Measurements from ENCODE around the gene MYOZ1. TPM values are rescaled to one million over a fixed set of nuclear protein-coding genes. Genes with fewer than 3 reads are reported as not detected.
"Not testable (repeated sequence)": the region's sequence is repeated elsewhere in the genome, so short reads cannot be mapped to it uniquely, and the experiment has no call there.

Gene MYOZ1, protein sequence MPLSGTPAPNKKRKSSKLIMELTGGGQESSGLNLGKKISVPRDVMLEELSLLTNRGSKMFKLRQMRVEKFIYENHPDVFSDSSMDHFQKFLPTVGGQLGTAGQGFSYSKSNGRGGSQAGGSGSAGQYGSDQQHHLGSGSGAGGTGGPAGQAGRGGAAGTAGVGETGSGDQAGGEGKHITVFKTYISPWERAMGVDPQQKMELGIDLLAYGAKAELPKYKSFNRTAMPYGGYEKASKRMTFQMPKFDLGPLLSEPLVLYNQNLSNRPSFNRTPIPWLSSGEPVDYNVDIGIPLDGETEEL
- not detected for total RNA-seq

DNA sequence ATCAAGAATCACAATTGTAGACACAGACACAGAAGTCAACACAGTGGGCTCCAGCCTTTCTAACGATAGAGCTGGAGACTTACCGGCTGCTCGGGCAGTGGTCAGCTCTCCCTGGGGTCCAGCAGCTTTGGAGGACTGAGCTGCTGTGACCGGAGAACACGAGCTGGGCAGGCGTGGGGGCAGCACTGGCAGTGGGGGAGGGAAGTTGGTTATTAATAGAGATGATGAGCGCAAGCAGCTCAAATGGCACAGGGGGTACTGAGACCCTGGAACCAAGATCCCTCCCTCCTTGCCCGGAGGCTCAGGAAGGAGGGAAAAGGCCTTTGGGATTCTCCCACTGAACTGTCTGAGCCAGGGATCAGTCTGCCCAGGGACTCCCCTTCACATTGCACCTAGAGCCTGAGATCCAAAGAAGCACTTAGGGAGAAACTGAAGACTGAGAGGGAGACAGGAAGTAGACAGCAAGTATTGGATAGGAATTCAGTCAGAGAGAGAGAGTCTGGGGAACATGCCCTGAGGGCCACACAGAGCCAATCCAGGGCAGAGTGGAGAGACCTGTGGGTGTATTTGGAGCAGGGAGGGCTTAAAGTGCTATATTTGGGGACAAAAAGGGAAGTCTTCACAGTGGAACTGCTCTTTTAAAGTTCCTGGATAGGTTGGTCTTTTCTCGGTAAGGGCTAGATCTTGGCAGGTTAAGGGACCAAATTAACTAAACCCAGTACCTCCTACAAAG is at the start of gene MYOZ1:
MYOZ1 (minus strand) TSS at position 147 of the 733 bp plus-strand sequence. CDS start 1,457 bp downstream, outside the sequence.
- Histone ChIP-seq H3K27ac (no peak within 1 kb of the TSS), H3K36me3 (no peaks in the 10 kb centered on the region), H3K27me3 (no peaks in the 10 kb centered on the region), H3K4me3 (no peak within 1 kb of the TSS), H3K4me1 (peaks cover 0 to 8% (median 0%) of the 10 kb centered on the region in 3 donors), H3K9me3 (no peaks in the 10 kb centered on the region)
- 41 to 100% methylated on average over 1 to 3 of the region's 9 CpGs for WGBS, 2 donors (ENCODE audit: low coverage in 1 of 2)
- no peak for ATAC-seq
- TF ChIP-seq, protein P1, sequence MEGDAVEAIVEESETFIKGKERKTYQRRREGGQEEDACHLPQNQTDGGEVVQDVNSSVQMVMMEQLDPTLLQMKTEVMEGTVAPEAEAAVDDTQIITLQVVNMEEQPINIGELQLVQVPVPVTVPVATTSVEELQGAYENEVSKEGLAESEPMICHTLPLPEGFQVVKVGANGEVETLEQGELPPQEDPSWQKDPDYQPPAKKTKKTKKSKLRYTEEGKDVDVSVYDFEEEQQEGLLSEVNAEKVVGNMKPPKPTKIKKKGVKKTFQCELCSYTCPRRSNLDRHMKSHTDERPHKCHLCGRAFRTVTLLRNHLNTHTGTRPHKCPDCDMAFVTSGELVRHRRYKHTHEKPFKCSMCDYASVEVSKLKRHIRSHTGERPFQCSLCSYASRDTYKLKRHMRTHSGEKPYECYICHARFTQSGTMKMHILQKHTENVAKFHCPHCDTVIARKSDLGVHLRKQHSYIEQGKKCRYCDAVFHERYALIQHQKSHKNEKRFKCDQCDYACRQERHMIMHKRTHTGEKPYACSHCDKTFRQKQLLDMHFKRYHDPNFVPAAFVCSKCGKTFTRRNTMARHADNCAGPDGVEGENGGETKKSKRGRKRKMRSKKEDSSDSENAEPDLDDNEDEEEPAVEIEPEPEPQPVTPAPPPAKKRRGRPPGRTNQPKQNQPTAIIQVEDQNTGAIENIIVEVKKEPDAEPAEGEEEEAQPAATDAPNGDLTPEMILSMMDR (IDR thresholded peaks at IDR 0.05): no peak
- TF ChIP-seq POLR2AphosphoS5 (IDR thresholded peaks at IDR 0.05) (no peak), EP300 (IDR thresholded peaks at IDR 0.05) (no peak), POLR2A (IDR thresholded peaks at IDR 0.05) (no peak)

DNA sequence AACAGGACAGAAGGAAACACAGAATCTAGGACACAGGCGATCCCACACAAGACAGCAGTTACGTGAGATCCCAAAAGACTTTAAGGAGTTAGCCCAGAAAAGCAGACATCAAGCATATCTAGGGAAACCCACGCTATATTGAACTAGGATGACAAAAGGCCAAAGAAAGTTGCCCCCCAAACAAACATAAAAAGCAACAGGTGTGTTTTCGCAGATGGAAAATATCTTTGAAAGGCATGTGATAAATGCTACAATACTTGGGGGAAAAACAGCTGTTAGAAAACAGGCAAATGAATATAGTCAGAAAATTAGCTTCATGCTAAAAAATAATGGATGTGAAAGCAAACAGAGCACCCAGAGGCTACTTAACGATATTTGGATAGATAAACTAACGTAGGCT is 49.5 kb upstream of the MYOZ1 start:
- not testable (repeated sequence) for H3K4me3 ChIP-seq, H3K27ac ChIP-seq, H3K9me3 ChIP-seq, H3K4me1 ChIP-seq, ATAC-seq, H3K27me3 ChIP-seq
- 73 to 88% methylated on average over 4 to 6 of the region's 6 CpGs for WGBS, 2 donors (ENCODE audit: low coverage in 1 of 2)
- H3K36me3 ChIP-seq: peaks cover 0 to 20% of the 10 kb centered on the region in 2 donors

DNA sequence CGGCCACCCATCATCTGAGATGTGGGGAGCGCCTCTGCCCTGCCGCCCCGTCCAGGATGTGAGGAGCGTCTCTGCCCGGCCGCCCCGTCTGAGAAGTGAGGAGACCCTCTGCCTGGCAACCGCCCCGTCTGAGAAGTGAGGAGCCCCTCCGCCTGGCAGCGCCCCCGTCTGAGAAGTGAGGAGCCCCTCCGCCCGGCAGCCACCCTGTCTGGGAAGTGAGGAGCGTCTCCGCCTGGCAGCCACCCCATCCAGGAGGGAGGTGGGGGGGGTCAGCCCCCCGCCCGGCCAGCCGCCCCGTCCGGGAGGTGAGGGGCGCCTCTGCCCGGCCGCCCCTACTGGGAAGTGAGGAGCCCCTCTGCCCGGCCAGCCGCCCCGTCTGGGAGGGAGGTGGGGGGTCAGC is 48.3 kb upstream of the MYOZ1 start:
- not testable (repeated sequence) for H3K4me3 ChIP-seq, ATAC-seq, H3K9me3 ChIP-seq, H3K27me3 ChIP-seq, H3K27ac ChIP-seq, H3K4me1 ChIP-seq
- peaks cover 0 to 24% of the 10 kb centered on the region in 2 donors for H3K36me3 ChIP-seq
- no CpG with 5 or more reads among the region's 28 CpGs for WGBS, 2 donors (ENCODE audit: low coverage in 1 of 2)

DNA sequence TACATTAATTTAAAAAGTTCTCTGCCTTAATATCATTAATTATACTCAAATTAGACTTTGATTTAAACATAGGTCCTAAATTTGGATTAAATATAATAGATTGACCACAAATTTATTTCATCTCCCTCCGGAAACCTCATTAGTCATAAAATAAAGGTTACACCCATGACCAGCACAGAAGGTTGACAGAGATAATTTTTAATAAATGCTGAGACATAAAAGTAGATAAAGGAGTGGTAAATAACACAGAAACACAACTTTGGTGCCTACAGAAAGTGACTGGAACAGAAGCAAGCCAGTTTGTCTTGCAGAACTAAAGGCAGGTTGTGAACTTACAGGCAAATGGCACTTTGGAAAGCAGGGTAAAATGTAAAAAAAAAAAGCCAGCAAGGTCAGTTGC is 46.4 kb upstream of the MYOZ1 start:
- 46 to 69% methylated on average over 1 of the region's 1 CpG for WGBS, 2 donors (ENCODE audit: low coverage in 1 of 2)

DNA sequence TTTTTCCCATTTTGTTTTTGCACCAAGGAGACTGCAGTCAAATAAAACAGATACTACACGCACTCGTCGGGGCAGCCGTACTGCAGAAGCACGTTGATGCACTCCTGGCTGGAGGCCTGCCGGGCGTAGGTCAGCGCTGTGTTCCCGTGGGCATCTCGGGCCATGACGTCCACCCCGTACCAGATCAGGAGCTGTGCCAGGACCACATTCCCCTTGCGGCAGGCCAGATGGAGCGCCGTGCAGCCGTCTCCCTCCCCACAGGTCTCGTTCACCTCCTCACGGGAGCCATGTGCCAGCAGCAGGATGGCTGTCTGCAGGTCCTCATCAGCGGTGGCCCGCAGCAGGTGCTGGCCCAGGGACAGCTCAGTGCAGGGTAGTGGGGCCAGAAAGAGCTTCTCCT is 33.3 kb upstream of the MYOZ1 start:
- H3K27me3 ChIP-seq, H3K4me1 ChIP-seq, H3K9me3 ChIP-seq, H3K36me3 ChIP-seq, ATAC-seq, H3K4me3 ChIP-seq, H3K27ac ChIP-seq: not testable (repeated sequence)
- 100% methylated on average over 1 of the region's 20 CpGs; no CpG with 5 or more reads in 1 of the 2 donors for WGBS, 2 donors (ENCODE audit: low coverage in 1 of 2)

More for the DNA sequence above, 46.4 kb upstream of the MYOZ1 start:
- peaks cover 0 to 13% of the 10 kb centered on the region in 2 donors for H3K36me3 ChIP-seq
- H3K27me3 ChIP-seq, ATAC-seq, H3K9me3 ChIP-seq, H3K27ac ChIP-seq, H3K4me3 ChIP-seq, H3K4me1 ChIP-seq: not testable (repeated sequence)

DNA sequence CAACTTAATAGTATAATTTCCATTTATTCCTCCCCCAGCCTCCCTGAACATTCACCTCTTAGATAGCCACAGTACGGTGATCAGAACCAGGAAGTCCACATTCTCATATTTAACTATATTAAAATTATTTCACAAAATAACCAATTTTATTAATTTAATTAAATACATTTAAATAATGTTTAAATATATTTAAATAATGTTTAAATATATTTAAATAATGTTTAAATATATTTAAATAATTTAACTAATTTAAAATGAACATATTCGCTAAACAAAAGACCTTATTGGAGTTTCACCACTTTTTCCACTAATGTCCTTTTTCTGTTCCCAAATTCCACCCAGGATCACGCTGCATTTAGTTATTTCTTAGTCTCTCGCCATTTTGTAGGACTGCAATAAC is 27.1 kb upstream of the MYOZ1 start:
- not testable (repeated sequence) for ATAC-seq, H3K36me3 ChIP-seq, H3K27ac ChIP-seq, H3K9me3 ChIP-seq, H3K4me1 ChIP-seq, H3K4me3 ChIP-seq, H3K27me3 ChIP-seq
- WGBS, 2 donors (ENCODE audit: low coverage in 1 of 2): 90% methylated on average over 2 of the region's 4 CpGs; no CpG with 5 or more reads in 1 of the 2 donors

DNA sequence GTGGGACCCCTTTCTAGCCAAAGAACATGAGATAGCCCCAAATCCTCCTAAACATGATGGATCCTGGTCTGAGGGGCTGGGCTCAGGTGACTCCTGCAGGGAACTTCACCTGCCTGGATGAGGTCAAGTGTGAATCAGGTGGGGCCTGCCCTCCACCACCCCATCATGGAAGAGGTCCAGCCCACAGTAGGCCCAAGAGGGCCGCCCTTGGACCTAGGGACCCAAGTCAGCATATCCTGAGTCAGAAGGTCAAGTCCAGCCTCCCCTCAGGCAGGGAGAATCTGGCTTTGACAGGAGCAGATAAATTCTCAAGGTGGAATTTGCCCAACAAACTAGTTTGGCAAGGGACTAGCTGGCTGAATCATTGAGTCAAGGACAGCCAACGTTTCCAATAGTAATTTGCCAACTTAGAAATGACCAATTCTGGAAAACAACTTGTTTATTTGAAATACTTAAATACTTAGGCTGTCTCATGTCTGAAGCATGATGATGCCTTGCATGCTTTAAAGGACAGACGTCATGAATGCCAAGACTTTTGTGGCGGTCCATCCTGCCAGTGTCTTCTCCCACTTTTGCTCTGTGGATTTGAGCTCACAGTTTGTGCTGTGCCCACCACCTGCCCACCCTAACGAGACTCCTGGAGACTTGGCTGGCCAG is 25.0 kb upstream of the MYOZ1 start:
- ATAC-seq: not testable (repeated sequence)
- 0 to 40% methylated on average over 1 of the region's 5 CpGs for WGBS, 2 donors (ENCODE audit: low coverage in 1 of 2)

DNA sequence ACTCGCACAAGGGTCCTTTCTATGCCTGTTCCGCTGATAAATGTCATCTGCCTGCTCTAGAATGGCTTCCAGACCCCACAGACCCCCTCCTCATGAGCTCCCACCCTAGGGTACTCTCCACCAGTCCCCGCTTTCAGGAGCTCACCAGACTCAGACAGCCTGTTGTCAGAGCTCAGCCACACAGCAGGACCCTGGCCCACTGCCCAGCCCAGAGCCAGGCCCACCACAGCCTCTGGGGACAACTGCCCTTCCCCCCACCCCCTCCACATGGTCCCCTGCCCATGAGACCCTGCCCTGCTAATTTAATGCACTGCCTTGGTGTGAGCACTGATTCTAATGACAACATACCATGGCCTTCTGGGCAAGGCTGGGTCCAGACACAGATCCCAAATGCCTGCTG is 24.3 kb upstream of the MYOZ1 start:
- 73% methylated on average over 2 of the region's 3 CpGs; no CpG with 5 or more reads in 1 of the 2 donors for WGBS, 2 donors (ENCODE audit: low coverage in 1 of 2)
- not testable (repeated sequence) for H3K27ac ChIP-seq, H3K36me3 ChIP-seq, H3K4me3 ChIP-seq, H3K4me1 ChIP-seq, H3K27me3 ChIP-seq, ATAC-seq, H3K9me3 ChIP-seq

More for the DNA sequence above, 25.0 kb upstream of the MYOZ1 start:
- H3K27ac ChIP-seq, H3K4me1 ChIP-seq, H3K36me3 ChIP-seq, H3K27me3 ChIP-seq, H3K9me3 ChIP-seq, H3K4me3 ChIP-seq: not testable (repeated sequence)

DNA sequence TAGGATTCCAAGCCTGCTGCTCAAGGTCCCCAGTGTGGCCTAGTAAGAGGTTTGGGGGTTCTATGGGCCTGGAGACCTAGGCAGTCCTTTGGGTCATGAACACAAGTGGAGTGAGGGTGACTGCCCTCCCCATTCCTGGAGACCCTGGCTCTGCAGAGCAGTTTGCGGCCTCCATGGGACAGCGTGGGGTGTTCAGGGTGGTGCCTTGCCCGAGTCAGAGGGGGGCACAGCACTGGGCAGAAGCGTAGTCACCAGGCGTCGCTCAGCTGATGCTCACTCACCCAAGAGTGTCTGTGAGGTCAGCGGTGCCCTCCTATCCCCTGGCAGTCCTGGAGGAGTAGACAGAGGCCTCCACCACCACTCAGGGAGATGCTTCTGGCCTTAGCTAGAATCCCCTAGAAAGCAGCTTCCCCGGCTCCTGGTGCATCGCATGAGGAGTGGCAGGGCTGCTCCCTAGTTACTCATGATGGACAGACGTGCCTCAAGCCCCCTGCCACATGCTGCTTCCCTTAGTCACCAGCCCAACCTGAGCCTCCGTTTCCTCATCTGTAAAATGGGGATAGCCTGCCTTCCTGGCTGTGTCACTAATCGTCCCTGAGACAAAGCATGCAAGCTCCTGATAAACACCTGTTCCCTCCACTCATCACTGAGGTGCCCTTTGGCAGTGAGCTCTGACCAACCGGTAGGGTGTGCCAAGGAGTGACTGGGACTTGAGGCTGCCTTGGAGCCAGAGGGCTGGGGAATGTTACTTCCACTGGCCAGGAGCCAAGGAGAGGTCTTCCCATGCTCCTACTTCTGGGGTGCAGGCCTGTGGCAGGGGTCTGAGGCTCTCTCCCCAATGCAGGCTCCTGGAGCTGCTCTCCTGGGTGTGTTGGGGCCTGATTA is 23.1 kb upstream of the MYOZ1 start:
- 100% methylated on average over 1 of the region's 13 CpGs; no CpG with 5 or more reads in 1 of the 2 donors for WGBS, 2 donors (ENCODE audit: low coverage in 1 of 2)
- H3K9me3 ChIP-seq, H3K27me3 ChIP-seq, H3K27ac ChIP-seq, H3K36me3 ChIP-seq, ATAC-seq, H3K4me1 ChIP-seq, H3K4me3 ChIP-seq: not testable (repeated sequence)

DNA sequence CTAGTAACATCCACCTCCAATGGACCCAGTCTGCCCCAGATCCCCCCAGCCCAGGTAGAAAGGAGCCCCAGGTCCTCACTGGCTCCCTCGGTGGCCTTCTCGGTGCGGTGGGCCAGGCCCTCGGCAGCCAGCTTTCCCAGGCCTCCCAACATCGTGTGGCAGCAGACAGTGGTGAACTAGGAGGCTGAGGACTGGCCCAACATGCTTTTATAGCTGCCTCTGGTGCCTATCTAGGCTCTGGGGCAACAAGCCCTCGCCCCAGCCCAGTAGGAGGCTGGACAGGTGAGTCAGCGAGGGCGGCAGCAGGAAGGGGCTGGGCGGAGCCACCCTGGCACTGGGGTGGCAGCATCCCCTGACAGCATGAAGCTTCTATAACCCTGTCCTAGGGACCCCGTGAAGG is 22.3 kb upstream of the MYOZ1 start:
- H3K9me3 ChIP-seq, ATAC-seq, H3K27me3 ChIP-seq, H3K4me3 ChIP-seq, H3K27ac ChIP-seq, H3K4me1 ChIP-seq, H3K36me3 ChIP-seq: not testable (repeated sequence)
- WGBS, 2 donors (ENCODE audit: low coverage in 1 of 2): no CpG with 5 or more reads among the region's 10 CpGs

DNA sequence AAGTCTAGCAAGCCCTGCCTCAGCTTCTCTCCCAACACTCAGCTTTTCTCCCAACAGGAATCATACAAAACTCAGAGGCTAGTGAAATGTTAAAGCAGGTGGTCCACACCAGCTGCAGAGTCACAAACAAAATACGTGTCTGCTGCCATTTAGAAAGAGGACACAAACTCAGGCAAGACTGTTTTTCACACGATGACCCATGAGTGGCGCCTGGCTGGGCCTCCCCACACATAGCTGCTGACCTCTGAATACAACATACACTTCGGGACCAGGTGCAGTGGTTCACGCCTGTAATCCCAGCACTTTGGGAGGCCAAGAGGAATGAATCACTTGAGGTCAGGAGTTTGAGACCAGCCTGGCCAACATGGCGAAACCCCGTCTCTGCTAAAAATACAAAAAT is 21.4 kb upstream of the MYOZ1 start:
- not testable (repeated sequence) for ATAC-seq, H3K4me1 ChIP-seq, H3K27me3 ChIP-seq, H3K9me3 ChIP-seq, H3K4me3 ChIP-seq, H3K36me3 ChIP-seq, H3K27ac ChIP-seq
- 73 to 74% methylated on average over 5 of the region's 7 CpGs for WGBS, 2 donors (ENCODE audit: low coverage in 1 of 2)
